NCI-H1105 treated with DMSO at 0.1 percent for 48 hours (cell line): ENCODE measurements around the gene CD40LG.
A peak's percentile ranks its signal among the peaks of the same experiment; 100 is the strongest.

Source experiments
- DNase-seq: peaks from one replicate; lab custom pipeline; 2025; lab: John Stamatoyannopoulos, UW

CD40LG gene

GRCh38 chrX:136650811-136651210, 2.9 kb downstream of the CD40LG start:
- DNase-seq: no peak

DNA sequence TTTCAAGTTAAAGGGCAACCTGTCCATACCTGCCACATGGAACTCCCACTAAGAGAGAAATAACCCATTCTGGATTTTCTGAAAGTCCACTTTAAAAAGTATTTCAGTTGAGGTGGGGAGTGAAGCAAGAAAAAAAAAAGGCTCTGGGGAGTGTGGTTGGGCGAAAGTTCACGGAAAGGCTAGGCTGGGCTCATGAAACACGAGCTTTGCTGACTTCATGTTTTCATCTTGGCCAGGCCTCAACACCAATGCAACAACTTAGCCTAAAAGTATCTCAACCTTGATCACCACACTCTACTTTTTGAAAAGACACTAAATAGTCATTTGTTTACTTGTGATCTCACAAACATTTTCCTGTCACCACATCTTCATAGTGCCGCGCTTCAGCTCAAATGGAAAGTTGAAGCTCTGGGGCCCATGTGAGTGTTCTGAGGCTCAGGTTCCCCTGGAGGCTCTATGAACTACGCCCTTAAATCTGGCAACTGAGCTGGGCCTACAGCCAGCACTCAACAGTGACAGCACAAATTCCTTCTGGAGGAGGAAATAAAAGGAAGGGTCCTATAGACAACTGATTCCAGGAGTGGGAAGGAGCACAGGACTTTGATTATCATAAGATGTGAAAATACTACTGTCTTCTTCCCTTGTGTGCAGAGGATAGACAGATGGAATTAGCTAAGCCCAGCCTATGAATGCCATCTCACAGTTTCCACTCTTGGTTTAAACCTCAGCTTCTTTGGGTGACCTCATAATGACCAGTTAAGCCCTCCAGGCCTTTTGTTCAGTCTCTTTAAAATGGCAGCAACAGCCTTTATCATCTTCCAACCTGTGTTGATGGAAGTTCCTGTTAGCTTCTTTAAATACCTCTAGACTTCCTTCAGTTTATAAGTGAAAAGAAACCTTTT, 5.1 kb downstream of the CD40LG start:
- DNase-seq: no peak

DNA sequence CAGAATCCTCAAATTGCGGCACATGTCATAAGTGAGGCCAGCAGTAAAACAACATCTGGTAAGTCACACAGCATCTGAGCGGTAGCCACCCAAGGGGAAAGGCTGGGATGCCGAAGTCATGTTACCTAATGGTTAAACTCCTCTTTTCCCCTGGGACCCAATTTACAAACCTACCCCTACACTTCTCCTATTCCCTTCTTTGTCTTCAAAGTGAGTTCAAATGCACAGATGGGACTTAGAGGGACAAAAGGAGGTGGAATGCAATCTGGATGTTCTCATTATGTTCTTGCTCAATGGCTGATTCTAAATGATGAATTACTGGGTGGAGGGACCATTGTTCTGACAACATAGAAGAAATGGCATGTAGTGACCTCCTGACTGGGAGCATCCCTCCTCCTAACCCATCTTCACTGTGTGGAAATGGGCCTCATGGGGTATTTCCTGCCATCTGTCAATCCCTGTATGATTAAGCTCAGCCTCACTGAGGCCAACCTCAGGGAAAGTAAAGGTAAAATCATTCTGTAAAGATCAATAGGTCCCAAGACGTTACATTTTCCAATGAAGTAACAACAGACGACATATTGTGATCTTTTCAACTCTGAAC, 8.5 kb downstream of the CD40LG start:
- no peak for DNase-seq

DNA sequence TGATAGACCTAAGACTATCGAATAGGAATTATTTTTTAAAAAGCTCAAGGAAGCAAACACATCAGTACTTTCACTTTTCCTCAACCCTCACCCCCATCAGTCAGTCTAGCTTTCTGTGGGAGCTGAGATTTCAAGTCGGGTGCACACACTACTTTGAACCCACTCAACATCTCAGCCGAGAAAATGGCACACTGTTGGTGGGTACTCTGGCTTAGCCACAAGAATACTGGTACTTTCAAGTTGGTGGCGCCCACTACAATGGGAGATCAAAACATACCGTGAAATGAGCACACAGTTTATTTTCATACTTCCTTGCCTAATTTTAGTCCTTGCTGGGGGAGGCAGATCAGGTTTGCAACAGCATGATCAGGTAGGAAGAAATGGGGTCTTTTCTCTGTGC, 10.2 kb downstream of the CD40LG start:
- DNase-seq: no peak

- DNase-seq: no peak
Observed at GRCh38 chrX:136659174-136659573, 11.2 kb downstream of the CD40LG start.

DNA sequence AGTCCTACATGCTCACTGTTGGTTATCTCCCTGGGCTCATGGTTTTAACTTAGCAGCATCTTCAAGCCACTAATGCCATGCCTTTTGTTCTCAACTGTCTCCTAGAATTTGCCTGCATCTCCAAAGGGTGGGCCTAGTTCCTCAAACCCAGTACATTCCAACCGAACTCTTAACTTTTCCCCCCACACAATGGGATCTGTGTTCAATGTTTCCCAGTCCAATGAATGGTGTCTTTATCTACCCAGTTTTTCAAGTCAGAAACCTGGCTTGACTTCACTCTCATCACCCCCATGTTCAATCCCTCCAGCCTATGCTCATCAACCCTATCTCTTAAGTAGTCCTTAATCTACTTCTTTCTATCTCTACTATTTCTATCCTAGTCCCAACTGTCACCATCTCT, 12.9 kb downstream of the CD40LG start:
- no peak for DNase-seq

DNA sequence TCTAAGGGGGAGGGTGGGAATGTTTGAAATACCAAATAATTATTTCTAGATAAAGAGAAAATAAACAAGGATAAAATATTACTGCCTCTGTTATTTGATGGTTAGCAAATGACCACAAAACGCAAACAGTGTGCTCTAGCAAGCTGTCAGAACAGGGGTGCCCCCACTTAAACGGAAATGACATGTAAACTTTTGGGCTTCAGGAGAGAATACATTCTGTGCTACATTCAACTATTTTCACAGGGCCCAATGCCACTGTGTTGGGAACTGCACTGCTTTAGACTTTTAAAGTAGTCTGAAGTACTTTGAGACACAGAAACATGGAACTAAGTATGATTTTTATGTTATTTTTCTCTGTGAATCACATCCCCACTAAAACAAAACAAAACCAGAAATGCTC, 14.1 kb downstream of the CD40LG start:
- no peak for DNase-seq

GRCh38 chrX:136662976-136663375, 15.0 kb downstream of the CD40LG start:
- DNase-seq: no peak

GRCh38 chrX:136665258-136665900, 17.4 kb downstream of the CD40LG start:
- no peak for DNase-seq

DNA sequence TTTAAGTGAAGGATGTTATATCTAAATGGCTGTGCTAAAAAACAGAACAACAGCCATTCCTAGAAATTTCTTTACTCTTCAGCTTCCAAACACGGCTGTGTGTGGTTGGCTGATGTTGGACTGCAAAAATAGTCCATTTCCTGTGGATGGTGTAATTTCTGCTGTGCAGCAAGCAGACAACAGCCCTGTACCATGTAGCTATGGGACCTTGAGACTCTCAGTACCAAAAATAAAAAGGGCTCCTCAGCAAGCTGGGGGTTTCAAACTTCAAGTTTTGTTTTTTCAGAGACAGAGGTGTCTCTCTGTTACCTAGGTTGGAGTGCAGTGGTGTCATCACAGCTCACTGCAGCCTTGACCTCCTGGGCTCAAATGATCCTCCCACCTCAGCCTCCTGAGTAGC, 18.1 kb downstream of the CD40LG start:
- DNase-seq: no peak

GRCh38 chrX:136667446-136668168, 19.6 kb downstream of the CD40LG start:
- DNase-seq: no peak

GRCh38 chrX:136671006-136671610, 23.1 kb downstream of the CD40LG start:
- no peak for DNase-seq

- no peak for DNase-seq
Observed at GRCh38 chrX:136674270-136674985, 26.5 kb downstream of the CD40LG start.

DNA sequence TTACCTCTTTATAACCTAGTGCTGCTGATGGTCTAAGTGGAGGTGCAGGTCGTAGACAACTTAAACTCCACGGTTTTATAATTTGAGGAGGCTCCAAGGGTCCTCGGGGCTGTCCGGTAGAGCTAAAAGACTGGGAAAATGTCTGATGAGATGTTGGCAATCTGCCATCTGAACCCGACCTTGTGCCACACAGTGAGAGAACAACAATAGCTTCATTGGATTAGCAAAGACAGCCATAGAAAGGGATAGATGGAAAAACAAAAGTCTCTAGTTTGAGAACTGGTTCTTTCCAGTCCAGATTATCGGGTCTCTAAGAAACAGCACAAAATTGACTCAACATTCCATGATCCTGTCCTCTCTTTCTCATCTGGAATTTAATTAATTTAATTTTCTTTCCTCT, 31.6 kb downstream of the CD40LG start:
- DNase-seq: no peak

GRCh38 chrX:136684120-136684519, 36.2 kb downstream of the CD40LG start:
- DNase-seq: no peak

GRCh38 chrX:136687457-136687856, 39.5 kb downstream of the CD40LG start:
- no peak for DNase-seq

GRCh38 chrX:136689436-136689835, 41.5 kb downstream of the CD40LG start:
- DNase-seq: no peak

- DNase-seq: no peak
Observed at GRCh38 chrX:136691028-136691809, 43.3 kb downstream of the CD40LG start.

GRCh38 chrX:136692271-136692670, 44.3 kb downstream of the CD40LG start:
- DNase-seq: no peak

- peak; percentile 53 for DNase-seq
Observed at GRCh38 chrX:136694431-136695087, 46.6 kb downstream of the CD40LG start.
